ENCODE results near the gene BTBD6.
A peak's percentile ranks its signal among the peaks of the same experiment; 100 is the strongest.
"Not testable (repeated sequence)": the region's sequence is repeated elsewhere in the genome, so short reads cannot be mapped to it uniquely, and the experiment has no call there.

Gene BTBD6

GRCh38 chr14:105273062-105273461, 24.7 kb downstream of the BTBD6 start:
- no peak for DNase-seq

- DNase-seq, result no peak
Measured at GRCh38 chr14:105274637-105275036, 26.3 kb downstream of the BTBD6 start.

GRCh38 chr14:105275267-105275946, 27.1 kb downstream of the BTBD6 start:
- no peak for DNase-seq

- DNase-seq, result not testable (repeated sequence)
Measured at GRCh38 chr14:105277448-105277847, 29.1 kb downstream of the BTBD6 start.

- no peak for DNase-seq
Measured at GRCh38 chr14:105279642-105280361, 31.5 kb downstream of the BTBD6 start.

- no peak for DNase-seq
Measured at GRCh38 chr14:105280525-105280924, 32.2 kb downstream of the BTBD6 start.

GRCh38 chr14:105281371-105282097, 33.2 kb downstream of the BTBD6 start:
- peak; percentile 55 for DNase-seq

- DNase-seq, result no peak
Measured at GRCh38 chr14:105282098-105282725, 33.9 kb downstream of the BTBD6 start.

GRCh38 chr14:105283028-105283427, 34.7 kb downstream of the BTBD6 start:
- no peak for DNase-seq

GRCh38 chr14:105283899-105284298, 35.6 kb downstream of the BTBD6 start:
- no peak for DNase-seq

- no peak for DNase-seq
Measured at GRCh38 chr14:105285174-105285573, 36.8 kb downstream of the BTBD6 start.

GRCh38 chr14:105286759-105287144, 38.4 kb downstream of the BTBD6 start:
- DNase-seq, result no peak

GRCh38 chr14:105287249-105288102, 39.1 kb downstream of the BTBD6 start:
- DNase-seq, result no peak

- not testable (repeated sequence) for DNase-seq
Measured at GRCh38 chr14:105288936-105289335, 40.6 kb downstream of the BTBD6 start.

- DNase-seq, result no peak
Measured at GRCh38 chr14:105290621-105291346, 42.5 kb downstream of the BTBD6 start.

- DNase-seq, result no peak
Measured at GRCh38 chr14:105292826-105293711, 44.7 kb downstream of the BTBD6 start.

GRCh38 chr14:105294142-105294597, 45.8 kb downstream of the BTBD6 start:
- DNase-seq, result no peak

- not testable (repeated sequence) for DNase-seq
Measured at GRCh38 chr14:105297311-105297710, 49.0 kb downstream of the BTBD6 start.

GRCh38 chr14:105299654-105300541, 51.6 kb downstream of the BTBD6 start:
- no peak for DNase-seq

Measured in right forelimb (tissue), 1 donor.